ENCODE results near the gene ZNF490.

DNA sequence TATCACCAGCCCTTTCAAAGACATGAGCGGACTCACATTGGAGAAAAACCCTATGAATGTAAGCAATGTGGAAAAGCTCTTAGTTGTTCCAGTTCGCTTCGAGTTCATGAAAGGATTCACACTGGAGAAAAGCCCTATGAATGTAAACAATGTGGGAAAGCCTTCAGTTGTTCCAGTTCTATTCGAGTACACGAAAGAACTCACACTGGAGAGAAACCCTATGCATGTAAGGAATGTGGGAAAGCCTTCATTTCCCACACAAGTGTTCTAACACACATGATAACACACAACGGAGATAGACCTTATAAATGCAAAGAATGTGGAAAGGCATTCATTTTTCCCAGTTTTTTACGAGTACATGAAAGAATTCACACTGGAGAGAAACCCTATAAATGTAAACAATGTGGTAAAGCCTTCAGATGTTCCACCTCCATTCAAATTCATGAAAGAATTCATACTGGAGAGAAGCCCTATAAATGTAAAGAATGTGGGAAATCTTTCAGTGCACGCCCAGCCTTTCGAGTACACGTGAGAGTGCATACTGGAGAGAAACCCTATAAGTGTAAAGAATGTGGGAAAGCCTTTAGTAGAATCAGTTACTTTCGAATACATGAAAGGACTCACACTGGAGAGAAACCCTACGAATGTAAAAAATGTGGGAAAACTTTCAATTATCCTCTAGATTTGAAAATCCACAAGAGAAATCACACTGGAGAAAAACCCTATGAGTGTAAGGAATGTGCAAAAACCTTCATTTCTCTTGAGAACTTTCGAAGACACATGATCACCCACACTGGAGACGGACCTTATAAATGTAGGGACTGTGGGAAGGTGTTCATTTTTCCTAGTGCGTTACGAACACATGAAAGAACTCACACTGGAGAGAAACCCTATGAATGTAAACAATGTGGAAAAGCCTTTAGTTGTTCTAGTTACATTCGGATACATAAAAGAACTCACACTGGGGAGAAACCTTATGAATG lies 17.7 kb upstream of the ZNF490 start:
- TF ChIP-seq CTCF (IDR thresholded peaks at IDR 0.05) (no peak), POLR2A (IDR thresholded peaks at IDR 0.05) (no peak)
